Measurements from ENCODE around the gene SPEN. TPM values are rescaled to one million over a fixed set of nuclear protein-coding genes. Genes with fewer than 3 reads are reported as not detected.
A peak's percentile ranks its signal among the peaks of the same experiment; 100 is the strongest.

The SPEN gene
- total RNA-seq, 1 donor from 2014 or later = 37.8 TPM

DNA sequence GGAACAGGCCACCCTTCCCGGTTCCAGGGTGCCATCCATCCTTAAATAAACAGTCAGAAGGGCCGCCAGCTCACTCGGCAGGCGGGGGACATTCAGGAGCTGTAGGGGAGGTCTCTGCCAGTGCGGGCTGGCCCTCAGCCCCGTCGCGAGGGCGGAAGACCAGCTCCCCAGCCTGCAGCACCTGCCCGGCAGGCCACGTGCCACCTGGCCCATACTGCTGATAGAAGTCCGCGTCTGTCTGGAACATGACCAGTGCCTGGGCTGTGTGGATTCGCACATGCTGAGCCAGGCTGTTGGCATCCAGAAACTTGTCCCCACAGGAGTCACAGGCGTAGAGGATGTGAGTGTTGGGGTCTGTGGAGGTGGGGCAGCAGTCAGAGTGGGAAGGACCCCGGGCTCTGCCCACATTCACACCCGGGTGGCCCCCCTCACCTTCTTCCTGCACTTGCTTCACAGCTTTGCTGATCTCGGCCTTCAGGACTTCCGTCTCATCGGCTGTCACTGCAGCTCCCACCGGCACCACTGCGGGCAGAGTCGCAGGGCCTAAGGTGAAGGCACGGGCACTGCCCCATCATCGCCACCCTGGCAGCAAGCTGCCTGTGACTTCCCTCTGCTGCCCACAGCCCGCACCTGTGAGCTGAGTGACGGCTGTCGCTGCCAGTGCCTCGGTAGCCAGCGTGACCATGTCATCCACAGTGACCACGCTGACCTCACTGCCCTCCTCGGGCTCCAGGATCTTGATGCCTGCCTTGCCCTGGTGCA is 94.6 kb downstream of the SPEN start:
- no peak for DNase-seq (ENCODE audit: low spot score)
- intact Hi-C loops (cut with DNase I) = no loop called here

DNA sequence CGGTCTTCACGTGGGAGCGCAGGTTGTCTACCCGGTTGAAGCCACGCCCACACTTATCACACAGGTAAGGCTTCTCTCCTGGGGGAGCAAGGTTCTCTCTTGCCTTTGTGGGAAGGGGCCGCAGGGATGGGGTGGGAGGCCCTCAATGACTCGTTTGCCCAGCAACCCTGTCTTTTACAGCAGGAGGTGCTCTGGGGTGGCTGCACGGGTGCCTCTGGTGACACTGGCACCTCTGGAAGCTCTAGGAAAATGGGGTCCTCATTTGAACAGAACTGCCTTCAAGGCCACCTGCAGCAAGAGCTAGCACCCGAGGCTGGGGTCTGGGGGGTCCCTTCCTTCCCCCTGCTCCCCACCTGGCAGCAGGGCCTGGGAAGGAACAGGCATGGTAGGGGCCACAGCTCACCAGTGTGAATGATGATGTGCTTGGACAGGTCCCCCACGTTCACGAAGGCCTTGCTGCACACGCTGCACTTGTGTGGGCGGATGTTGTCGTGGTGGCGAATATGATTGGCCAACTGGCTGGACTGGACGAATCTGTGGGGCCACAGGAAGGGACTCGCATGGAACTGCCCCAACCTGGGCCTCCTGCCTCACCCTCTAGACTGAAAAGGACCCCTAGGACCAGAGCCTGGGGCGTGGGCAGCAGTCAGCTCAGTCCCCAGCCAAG is 95.3 kb downstream of the SPEN start:
- no peak for DNase-seq (ENCODE audit: low spot score)
- intact Hi-C loops (cut with DNase I) = no loop called here

DNA sequence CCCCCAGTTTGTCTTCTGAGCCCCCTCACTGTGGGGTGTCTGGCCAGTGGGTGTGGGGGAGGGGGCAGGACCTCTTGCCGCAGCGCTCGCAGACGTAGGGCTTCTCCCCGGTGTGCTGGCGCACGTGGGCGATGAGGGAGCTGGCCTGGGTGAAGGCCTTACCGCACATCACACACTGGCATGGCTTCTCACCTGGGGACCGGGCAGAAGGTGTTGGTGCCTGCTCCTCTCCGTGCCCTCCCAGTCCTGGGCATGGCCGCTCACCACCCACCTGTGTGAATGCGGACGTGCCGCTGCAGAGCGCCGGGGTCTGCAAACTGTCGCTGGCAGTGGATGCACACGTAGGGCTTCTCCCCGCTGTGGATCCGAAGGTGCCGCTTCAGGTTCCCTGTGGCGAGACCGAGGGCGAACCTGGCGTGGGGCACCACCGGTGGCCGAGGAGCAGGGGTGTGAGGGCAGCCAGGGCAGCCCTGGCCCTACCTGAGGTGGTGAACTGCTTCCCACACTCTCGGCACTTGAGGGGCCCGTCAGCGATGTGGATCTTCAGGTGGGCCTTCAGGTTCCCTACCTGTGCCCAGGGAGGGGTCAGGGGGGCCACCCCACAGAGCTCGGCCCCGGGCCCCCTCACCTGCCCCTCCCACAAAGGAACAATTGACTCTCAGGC is 96.0 kb downstream of the SPEN start:
- intact Hi-C loops (cut with DNase I) = no loop called here
- no peak for DNase-seq (ENCODE audit: low spot score)

DNA sequence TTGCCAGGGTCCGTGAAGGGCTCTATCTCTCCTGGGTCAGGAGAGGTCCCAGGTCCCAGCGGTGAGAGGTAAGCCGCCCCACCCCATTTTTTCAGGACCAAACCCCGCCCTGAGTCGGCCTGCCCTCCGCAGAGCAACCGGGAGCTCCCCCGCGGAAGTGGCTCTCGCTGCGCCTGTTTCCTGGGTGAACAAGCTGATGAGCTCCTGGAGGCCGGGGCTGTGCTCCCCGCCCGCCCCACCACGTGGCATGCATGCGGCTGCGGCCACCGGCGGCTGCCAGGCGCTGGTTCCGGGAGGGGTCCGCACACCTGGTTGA is 96.4 kb downstream of the SPEN start:
- no peak for DNase-seq (ENCODE audit: low spot score)
- intact Hi-C loops (cut with DNase I) = no loop called here

- peak; percentile 65 for DNase-seq (ENCODE audit: low spot score)
- intact Hi-C loops (cut with DNase I) = loop anchor here (5.0 kb wide), 2 partner anchors 57 to 97 kb away; partner anchors contain the start of gene SPEN
Observed at GRCh38 chr1:15944308-15945010, 97.0 kb downstream of the SPEN start.

GRCh38 chr1:15945011-15945831 is 97.7 kb downstream of the SPEN start:
- DNase-seq (ENCODE audit: low spot score) = no peak
- intact Hi-C loops (cut with DNase I) = loop anchor here (5.0 kb wide), 2 partner anchors 58 to 98 kb away; partner anchors contain the start of gene SPEN

DNA sequence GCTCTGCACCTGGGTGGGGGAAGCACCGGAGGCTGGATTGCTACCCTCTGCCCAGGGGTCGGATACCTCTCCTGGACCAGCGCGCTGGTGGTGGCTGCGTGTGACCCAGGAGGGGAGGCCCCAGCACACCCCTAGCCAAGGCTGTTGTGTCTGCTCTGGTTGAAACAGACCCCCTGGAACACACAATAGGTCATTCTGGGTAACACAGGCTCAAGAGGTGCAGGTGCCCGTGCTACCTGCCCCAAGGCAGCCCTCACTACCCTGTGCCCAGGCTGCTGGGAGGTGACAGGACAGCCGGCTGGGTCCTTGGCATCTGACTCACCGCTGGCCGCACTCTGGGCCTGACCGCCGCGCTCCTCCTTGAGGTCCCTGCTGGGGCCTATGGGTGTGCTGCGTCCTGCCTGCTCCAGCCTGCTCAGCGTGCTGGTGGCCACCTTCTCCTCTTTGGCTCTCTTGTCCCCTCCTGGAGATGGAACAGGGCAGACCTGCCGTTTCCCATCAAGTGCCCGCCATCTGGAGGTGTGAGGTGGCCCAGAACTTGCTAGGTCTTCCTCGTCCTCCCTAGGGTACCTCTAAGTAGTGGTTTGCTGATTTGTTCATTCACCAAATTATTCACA is 98.4 kb downstream of the SPEN start:
- intact Hi-C loops (cut with DNase I) = loop anchor here (5.0 kb wide), 2 partner anchors 59 to 99 kb away; partner anchors contain the start of gene SPEN
- DNase-seq (ENCODE audit: low spot score) = no peak

- intact Hi-C loops (cut with DNase I) = loop anchor here (5.0 kb wide), 2 partner anchors 59 to 99 kb away; partner anchors contain the start of gene SPEN
- no peak for DNase-seq (ENCODE audit: low spot score)
Observed at GRCh38 chr1:15946571-15947381, 99.3 kb downstream of the SPEN start.

DNA sequence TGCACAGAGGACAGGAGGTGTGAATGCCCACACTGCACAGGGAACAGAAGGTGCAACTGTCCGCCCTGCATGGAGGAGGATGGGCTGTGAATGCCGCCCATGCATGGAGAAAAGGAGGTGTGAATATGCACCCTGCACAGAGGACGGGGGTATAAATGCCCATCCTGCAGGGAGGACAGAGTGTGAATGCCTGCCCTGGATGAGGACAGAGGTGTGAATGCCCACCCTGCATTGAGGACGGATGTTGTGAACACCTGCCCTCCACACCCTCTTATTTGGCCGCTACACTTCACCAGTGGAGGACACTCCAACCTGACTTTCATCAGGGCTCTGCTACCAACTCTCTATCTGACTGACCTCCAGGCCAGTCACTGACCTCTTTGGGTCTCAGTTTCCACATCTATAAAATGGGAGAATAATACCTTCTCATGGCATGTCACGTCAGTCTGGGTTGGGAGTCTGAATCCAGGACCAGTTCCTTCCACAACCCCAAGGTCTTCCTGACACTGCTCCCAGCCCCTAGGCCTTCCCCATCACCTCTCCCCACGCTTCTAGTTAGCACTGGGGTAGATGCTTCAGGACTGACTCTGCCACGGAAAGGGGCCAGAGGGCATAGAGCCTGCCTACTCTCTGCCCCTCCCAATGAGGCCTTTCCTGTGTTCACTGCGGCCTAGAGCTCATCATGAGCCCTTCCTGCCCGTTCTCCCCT is 100.0 kb downstream of the SPEN start:
- DNase-seq (ENCODE audit: low spot score) = peak; percentile 56
- intact Hi-C loops (cut with DNase I) = loop anchor here (5.0 kb wide), 2 partner anchors 60 to 100 kb away; partner anchors contain the start of gene SPEN

DNA sequence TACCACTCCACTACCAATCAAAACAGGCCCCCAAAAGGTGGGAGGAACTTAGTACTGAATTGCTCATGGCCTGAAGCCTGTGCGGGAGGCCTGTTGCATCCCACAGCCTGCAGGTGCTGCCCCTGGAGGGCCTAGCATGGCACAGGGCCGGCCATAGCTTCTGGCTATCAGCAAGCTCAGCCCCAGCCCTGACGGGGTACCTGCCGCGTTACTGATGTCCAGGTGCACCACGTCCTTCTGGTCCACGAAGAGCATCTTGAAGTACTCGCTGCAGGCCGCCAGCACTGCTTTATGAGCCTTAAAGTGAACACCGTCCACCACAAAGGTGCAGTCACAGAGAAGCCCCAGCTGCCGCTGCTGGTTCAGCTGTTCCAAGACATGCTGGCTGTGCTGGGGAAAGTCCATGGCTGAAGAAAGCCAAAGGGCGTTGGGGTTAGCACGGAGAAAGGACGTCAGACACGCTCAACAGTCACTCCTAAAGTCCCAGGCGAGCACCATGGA is 100.6 kb downstream of the SPEN start:
- intact Hi-C loops (cut with DNase I) = loop anchor here (5.0 kb wide), 2 partner anchors 61 to 101 kb away; partner anchors contain the start of gene SPEN
- peak; percentile 73 for DNase-seq (ENCODE audit: low spot score)

DNA sequence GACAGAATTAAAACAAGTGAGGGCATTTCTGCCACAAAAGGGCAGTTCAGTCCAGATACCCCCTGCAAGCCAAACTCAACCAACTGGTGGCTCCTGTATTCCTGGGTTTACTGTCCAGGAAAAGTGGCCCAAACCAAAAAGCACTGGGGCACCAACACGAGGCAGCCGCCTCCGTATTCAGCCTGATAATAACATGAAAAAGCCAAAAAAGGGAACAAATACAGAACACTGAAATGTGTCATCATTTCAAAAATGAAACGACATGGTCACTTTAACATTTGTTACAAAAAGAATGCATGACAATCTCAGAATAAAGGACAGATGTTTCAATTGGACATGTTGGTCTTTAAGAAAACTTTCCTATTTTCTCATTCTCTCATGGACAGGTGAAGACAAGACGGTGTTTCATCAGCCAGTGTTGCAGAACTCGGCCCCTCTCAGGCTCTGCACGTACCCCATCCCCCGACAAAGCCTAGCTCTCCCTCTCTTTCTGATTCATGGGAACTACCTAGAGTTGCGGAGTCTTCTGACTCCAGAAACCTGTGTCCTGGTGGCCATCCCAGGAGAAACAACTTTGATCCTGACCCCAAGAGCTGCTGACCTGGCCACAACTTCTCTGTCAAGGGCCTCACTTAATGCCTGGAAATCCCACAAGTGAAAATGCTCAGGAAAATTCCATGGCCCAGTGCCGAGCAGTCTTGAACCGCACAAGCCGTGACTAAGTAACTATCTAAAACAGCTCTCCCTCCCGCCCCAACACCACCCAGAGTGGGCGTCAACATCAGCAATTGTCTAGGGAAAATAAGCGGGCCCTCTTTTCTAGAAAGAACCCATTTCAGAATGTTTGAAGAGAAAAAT is 101.3 kb downstream of the SPEN start:
- intact Hi-C loops (cut with DNase I) = loop anchor here (5.0 kb wide), 2 partner anchors 62 to 102 kb away; partner anchors contain the start of gene SPEN
- DNase-seq (ENCODE audit: low spot score) = peak; percentile 88

DNA sequence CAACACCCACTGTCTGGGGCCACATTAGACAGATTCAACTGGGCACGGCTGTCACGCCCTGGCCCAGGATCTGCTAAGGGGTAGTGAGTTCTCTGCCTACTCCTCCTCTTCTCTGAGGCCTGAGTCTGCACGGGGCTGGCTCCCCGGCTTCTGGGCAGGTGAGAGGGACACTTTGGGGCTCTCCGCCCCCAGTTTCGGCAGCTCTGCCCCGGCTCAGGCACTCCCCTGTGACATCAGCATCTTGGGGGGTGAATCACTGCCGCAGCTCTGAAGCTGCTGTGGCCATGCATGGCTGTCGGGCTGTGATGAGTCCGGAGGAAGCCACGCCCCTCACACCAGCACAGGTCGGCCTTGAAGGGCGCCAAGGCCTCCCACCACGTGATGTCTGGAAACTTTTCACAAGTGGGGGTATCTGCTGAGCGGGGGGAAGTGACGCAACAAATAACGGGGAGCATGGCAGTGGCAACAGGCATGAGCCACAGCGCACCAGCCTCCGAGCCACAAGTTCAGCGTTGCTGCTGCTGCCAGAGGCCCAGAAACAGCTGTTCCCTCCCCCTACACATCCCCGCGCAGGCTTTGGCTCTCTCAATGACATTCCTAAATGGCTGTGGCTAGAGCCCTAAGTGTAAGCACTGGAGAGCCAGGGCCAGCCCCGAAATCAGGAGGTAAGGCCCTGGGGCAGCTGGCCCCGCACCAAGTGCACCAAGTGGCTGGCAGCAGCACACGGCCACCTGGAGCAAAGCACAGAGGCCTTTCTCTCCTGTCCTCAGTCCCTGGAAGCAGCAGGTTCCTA is 102.1 kb downstream of the SPEN start:
- intact Hi-C loops (cut with DNase I) = loop anchor here (5.0 kb wide), 2 partner anchors 62 to 102 kb away; partner anchors contain the start of gene SPEN
- DNase-seq (ENCODE audit: low spot score) = peak; percentile 91

- intact Hi-C loops (cut with DNase I) = no loop called here
- DNase-seq (ENCODE audit: low spot score) = no peak
Observed at GRCh38 chr1:15950302-15950701, 102.8 kb downstream of the SPEN start.

DNA sequence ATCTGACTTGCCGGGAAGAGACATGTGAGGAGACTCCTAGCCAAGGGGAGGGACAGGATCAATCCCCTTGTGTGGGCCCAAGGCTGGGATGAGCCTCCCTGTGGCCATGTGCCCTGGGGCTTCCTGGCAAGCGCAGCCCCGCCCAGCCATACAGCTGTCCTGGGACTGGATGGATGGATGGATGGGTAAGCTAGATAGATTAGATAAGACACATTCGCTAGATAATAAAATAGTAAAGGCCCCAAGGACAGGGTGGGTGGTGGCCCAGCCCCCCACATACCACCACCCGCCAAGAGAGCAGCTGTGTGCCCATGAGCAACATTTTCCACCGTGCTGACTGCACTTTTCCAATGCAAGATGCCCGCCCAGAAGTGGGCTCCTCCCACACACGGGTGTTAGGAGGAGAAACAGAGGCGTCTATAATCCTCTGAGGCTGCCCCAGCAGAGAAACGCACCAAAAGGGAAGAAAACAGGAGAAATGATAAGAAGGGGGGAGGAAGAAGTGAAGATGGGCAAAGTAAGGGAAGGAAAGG is 103.3 kb downstream of the SPEN start:
- intact Hi-C loops (cut with DNase I) = no loop called here
- DNase-seq (ENCODE audit: low spot score) = no peak
